ENCODE data around the gene APC2.

GRCh38 chr19:1449467-1450442 is at the start of gene APC2:
- TF ChIP-seq CTCF (conservative IDR thresholded peaks at IDR 0.05; ENCODE audit: low read depth, low read length) = no peak
- TF ChIP-seq EZH2phosphoT487 (IDR thresholded peaks at IDR 0.05; ENCODE audit: borderline replicate concordance, low read length) = no peak

Data from PC-3 (cell line).